AML-193 (cell line): ENCODE results near the gene MAN1A2.

Experiments used
- DNase-seq, 2 experiments: peaks; one replicate each; lab custom pipeline; 2025; lab: John Stamatoyannopoulos, UW

The MAN1A2 gene

GRCh38 chr1:117576236-117576635 lies 209.0 kb downstream of the MAN1A2 start:
- DNase-seq = no peak

GRCh38 chr1:117577191-117577885 lies 210.1 kb downstream of the MAN1A2 start:
- no peak for DNase-seq

- DNase-seq = no peak
Observed at GRCh38 chr1:117578466-117578865, 211.2 kb downstream of the MAN1A2 start.
